ENCODE data around the gene PID1.

GRCh38 chr2:229257985-229258384 is 13.1 kb downstream of the PID1 start:
- TF ChIP-seq POLR2A (IDR thresholded peaks at IDR 0.05) (no peak), POLR2AphosphoS5 (IDR thresholded peaks at IDR 0.05) (peak in 3 of 4 donors; percentile 22 to 42 (median 33)), EP300 (IDR thresholded peaks at IDR 0.05) (no peak)
- TF ChIP-seq, protein P1, sequence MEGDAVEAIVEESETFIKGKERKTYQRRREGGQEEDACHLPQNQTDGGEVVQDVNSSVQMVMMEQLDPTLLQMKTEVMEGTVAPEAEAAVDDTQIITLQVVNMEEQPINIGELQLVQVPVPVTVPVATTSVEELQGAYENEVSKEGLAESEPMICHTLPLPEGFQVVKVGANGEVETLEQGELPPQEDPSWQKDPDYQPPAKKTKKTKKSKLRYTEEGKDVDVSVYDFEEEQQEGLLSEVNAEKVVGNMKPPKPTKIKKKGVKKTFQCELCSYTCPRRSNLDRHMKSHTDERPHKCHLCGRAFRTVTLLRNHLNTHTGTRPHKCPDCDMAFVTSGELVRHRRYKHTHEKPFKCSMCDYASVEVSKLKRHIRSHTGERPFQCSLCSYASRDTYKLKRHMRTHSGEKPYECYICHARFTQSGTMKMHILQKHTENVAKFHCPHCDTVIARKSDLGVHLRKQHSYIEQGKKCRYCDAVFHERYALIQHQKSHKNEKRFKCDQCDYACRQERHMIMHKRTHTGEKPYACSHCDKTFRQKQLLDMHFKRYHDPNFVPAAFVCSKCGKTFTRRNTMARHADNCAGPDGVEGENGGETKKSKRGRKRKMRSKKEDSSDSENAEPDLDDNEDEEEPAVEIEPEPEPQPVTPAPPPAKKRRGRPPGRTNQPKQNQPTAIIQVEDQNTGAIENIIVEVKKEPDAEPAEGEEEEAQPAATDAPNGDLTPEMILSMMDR (IDR thresholded peaks at IDR 0.05) = no peak

All from sigmoid colon (tissue), 4 donors.